ENCODE measurements around the gene TCP11L2.
A peak's percentile ranks its signal among the peaks of the same experiment; 100 is the strongest.
"Not testable (repeated sequence)": the region's sequence is repeated elsewhere in the genome, so short reads cannot be mapped to it uniquely, and the experiment has no call there.

Gene TCP11L2

GRCh38 chr12:106281804-106282203, 20.7 kb upstream of the TCP11L2 start:
- H3K4me3 ChIP-seq (ENCODE audit: low read depth, low read length): no peak overlapping the region
- no peak for TF ChIP-seq CTCF (IDR thresholded peaks at IDR 0.05; ENCODE audit: insufficient read depth, low read depth, low read length, missing control alignments)
- DNase-seq (ENCODE audit: low read depth): no peak

GRCh38 chr12:106282457-106283097, 20.0 kb upstream of the TCP11L2 start:
- H3K4me3 ChIP-seq (ENCODE audit: low read depth, low read length): no peak overlapping the region
- peak; percentile 70 for DNase-seq (ENCODE audit: low read depth)

GRCh38 chr12:106284358-106285105, 18.0 kb upstream of the TCP11L2 start:
- no peak for TF ChIP-seq CTCF (IDR thresholded peaks at IDR 0.05; ENCODE audit: insufficient read depth, low read depth, low read length, missing control alignments)
- H3K4me3 ChIP-seq (ENCODE audit: low read depth, low read length): no peak overlapping the region
- no peak for DNase-seq (ENCODE audit: low read depth)

More at GRCh38 chr12:106282457-106283097, 20.0 kb upstream of the TCP11L2 start:
- peak; percentile 70 for TF ChIP-seq CTCF (IDR thresholded peaks at IDR 0.05; ENCODE audit: insufficient read depth, low read depth, low read length, missing control alignments)

GRCh38 chr12:106285982-106286381, 16.6 kb upstream of the TCP11L2 start:
- no peak overlapping the region for H3K4me3 ChIP-seq (ENCODE audit: low read depth, low read length)
- TF ChIP-seq CTCF (IDR thresholded peaks at IDR 0.05; ENCODE audit: insufficient read depth, low read depth, low read length, missing control alignments): no peak
- DNase-seq (ENCODE audit: low read depth): peak; percentile 11

- DNase-seq (ENCODE audit: low read depth); H3K4me3 ChIP-seq (ENCODE audit: low read depth, low read length): not testable (repeated sequence)
Measured at GRCh38 chr12:106286576-106287162, 15.9 kb upstream of the TCP11L2 start.

GRCh38 chr12:106287364-106287763, 15.2 kb upstream of the TCP11L2 start:
- no peak for DNase-seq (ENCODE audit: low read depth)
- TF ChIP-seq CTCF (IDR thresholded peaks at IDR 0.05; ENCODE audit: insufficient read depth, low read depth, low read length, missing control alignments): no peak
- H3K4me3 ChIP-seq (ENCODE audit: low read depth, low read length): no peak overlapping the region

- H3K4me3 ChIP-seq (ENCODE audit: low read depth, low read length): no peak overlapping the region
- no peak for TF ChIP-seq CTCF (IDR thresholded peaks at IDR 0.05; ENCODE audit: insufficient read depth, low read depth, low read length, missing control alignments)
- no peak for DNase-seq (ENCODE audit: low read depth)
Measured at GRCh38 chr12:106288101-106288493, 14.4 kb upstream of the TCP11L2 start.
